SK-N-MC (cell line): ENCODE data around the gene CTDSP2.

Experiments used
- EZH2 ChIP-seq: fragments of 200-600 bp; sonication (generic); IDR thresholded peaks from one replicate; pipeline ENCODE4 v1.6.1; 2017; ENCODE audit warnings: antibody characterized with exemption
- FOXP2 ChIP-seq: optimal IDR thresholded peaks from 2 replicates; pipeline ENCODE3; 2011; ENCODE audit warnings: mild to moderate bottlenecking, moderate library complexity; ENCODE audit not compliant: insufficient read depth; ENCODE audit errors: extremely low read length, control extremely low read depth
- POLR2AphosphoS5 ChIP-seq: IDR thresholded peaks from 2 replicates; pipeline ENCODE4 v1.6.1; 2012; ENCODE audit warnings: mild to moderate bottlenecking, low read depth, low read length, borderline replicate concordance

DNA sequence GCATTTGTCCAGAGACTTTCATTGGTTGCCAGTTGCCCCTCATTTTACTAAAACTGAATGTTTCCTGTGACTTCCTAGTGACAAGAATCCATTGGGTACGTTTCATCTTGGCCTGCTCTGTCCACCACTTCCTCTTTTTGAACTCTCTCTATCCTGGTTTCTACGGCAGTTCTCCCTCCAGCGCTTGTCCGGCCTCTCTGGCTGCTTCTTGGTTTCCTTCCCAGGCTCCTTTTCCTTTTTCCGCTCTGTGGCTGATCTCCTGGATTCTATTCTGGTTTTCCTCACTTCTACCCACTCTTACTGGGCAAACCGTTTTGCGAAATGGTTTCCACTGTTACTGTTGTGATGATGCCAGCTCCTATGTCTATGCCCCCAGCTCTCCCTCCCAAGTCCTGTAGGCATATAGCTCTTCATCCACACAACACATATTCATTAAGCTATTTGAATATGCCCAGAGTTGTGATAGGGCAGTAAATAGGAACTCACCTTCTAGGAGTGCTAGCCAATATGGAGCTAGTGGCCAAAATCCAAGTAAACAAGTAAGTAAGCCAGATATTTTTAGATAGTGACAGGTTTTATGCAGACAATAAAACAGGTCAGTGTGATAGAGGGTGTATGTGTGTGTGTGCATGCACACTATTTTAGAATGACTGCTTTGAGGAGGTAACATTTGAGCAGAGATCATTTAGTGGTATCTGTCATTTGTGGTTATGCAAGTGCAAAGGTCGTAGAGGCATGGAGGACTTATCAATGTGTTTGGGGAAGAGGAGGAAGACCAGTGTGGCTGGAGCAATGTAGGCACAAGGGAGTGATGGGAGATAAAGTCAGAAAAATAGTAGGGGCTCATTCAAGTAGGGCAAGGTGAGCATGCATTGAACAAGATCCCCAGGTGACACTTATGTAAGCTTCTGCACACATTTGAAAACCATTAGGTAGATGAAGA is 27.9 kb upstream of the CTDSP2 start:
- TF ChIP-seq EZH2: no peak
- TF ChIP-seq POLR2AphosphoS5: no peak
- TF ChIP-seq FOXP2: no peak
